HG02884 (cell line): ENCODE results near the gene KCNT1.

Experiments used
- ATAC-seq: cut with Tn5 transposase; IDR thresholded peaks from one replicate; pipeline ENCODE4 v1.9.1; 2021; ENCODE audit warnings: mild to moderate bottlenecking, moderate library complexity; ENCODE audit not compliant: unreplicated experiment

Gene KCNT1

DNA sequence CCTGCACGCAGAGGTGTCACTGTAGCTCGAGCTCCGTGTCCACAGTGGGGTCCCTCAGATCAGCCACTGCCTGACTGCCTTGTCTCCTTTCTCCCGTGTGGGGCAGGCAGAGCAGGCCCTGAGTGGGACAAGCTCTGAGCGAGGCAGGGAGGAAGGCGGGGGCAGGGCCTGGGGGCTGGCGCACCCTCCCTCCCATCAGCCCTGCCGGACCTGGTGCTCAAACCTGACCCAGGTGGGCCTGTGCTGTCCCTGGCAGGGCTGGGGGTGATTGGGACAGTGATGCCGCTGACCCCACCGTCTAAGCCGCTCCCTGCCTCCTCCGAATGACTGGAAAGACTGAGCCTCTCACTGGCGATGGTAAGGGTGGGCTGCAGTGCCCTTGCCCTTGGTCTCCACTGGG lies 60.9 kb downstream of the KCNT1 start:
- no peak for ATAC-seq

DNA sequence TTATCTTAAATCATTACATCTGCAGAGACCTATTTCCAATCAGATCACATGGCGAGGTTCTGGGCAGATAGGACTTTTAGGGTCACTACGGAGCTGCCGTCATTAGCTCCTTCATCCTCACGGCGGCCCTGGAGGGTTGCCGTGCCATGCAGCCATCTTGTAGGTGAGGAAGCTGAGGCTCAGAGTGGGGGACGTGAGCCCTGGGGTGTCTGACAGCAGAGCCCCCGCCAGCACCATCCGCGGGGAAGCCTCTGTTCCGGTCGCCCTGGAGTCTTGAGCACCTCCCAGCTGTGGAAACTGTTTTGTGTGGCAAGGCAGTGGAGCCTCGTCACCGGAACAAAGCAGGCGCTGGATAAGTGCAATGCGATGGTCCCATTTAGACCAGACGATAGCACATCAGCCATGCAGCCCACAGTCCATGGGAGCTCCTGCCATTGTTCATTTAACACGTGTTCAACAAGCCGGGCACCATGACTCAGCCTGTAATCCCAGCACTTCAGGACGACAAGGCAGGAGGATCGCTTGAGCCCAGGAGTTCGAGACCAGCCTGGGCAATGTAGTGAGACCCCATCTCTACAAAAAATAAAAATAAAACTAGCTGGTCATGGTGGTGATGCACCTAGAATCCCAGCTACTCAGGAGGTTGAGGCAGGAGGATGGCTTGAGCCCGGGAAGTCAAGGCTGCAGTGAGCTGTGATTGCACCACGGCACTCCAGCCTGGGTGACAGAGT lies 61.9 kb downstream of the KCNT1 start:
- no peak for ATAC-seq

DNA sequence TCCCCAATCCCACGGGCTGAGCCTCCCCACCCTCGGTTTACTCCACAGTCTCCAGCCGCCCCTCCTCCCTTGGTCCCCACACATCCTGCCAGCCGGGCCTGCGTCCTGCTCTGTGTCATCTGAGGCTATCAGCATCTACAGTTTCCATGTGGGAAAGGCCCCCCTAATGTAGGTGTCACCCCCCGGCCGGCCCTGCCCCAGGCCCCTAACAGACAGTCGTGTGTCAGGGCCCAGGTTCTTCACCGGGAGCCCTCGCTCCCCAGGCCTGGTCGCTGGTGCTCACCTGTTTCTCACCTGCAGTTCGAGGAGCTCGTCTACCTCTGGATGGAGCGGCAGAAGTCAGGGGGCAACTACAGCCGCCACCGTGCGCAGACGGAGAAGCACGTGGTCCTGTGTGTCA lies 62.7 kb downstream of the KCNT1 start:
- no peak for ATAC-seq

DNA sequence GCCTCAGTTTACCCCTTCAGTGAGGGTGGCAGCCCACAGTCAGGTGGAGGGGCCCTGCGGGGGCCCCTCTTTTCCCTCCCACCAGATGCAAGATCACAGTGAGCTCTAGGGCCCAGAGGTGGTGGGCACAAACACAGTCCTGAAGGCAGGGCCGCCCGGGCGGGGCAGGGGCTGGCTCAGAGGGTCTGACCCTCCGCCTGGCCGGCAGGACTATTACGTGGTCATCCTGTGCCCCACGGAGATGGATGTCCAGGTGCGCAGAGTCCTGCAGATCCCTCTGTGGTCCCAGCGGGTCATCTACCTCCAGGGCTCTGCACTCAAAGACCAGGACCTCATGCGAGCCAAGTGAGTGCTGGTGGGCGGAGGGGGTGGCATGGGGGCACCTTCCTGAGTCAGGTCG lies 63.4 kb downstream of the KCNT1 start:
- no peak for ATAC-seq

DNA sequence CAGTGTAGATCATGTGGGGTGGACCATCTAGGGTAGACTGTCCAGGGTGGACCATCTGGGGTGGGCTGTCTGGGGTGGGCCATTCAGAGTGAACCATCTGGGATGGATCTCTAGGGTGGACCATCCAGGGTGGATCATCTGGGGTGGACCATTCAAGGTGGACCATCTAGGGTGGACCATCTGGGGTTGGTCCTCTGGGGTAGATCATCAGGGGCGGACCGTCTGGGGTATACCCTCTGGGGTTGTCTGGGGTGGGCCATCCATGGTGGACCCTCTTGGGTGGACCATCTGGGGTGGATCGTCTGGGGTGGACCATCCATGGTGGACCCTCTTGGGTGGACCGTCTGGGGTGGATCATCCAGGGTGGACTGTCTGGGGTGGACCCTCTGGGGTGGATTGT lies 64.3 kb downstream of the KCNT1 start:
- ATAC-seq, result no peak

DNA sequence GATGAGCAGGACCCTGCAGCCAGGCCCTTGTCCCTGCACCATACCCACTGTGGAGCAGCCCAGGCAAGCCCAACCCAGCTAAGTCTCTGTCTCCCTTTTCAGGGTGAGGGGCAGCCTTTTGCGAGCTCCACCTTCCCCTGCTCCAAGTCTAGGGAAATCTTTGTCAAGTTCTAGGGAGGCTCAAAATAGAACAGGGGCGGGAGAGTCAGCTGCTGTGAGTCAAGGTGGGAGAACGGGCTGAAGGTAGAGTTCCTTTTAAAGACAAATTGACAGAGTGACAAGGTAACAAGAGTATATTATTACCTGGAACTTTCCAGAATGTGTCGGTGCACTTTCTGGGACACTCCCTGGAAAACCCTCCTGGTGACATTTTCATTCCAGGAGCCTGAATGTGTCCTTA lies 64.7 kb downstream of the KCNT1 start:
- no peak for ATAC-seq

DNA sequence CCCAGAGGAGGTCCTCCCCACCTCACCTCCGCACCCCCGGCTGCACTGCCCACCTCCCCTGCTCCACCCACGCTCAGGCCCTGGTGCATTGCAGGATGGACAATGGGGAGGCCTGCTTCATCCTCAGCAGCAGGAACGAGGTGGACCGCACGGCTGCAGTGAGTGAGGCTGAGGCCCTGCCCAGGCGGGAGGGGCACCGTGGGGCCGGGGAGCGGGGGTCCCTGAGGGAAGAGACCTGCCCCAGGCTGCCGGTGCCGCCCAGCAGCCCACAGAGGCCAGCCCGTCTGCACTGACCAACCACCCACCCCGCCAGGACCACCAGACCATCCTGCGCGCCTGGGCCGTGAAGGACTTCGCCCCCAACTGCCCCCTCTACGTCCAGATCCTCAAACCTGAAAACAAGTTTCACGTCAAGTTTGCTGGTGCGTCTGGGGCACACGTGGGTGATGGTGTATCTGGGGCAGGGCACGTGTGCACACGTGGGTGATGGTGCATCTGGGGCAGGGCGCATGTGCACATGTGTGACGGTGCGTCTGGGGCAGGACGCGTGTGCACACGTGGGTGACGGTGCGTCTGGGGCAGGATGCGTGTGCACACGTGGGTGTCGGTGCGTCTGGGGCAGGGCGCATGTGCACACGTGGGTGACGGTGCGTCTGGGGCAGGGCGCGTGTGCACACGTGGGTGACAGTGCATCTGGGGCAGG lies 66.7 kb downstream of the KCNT1 start:
- ATAC-seq, result no peak

DNA sequence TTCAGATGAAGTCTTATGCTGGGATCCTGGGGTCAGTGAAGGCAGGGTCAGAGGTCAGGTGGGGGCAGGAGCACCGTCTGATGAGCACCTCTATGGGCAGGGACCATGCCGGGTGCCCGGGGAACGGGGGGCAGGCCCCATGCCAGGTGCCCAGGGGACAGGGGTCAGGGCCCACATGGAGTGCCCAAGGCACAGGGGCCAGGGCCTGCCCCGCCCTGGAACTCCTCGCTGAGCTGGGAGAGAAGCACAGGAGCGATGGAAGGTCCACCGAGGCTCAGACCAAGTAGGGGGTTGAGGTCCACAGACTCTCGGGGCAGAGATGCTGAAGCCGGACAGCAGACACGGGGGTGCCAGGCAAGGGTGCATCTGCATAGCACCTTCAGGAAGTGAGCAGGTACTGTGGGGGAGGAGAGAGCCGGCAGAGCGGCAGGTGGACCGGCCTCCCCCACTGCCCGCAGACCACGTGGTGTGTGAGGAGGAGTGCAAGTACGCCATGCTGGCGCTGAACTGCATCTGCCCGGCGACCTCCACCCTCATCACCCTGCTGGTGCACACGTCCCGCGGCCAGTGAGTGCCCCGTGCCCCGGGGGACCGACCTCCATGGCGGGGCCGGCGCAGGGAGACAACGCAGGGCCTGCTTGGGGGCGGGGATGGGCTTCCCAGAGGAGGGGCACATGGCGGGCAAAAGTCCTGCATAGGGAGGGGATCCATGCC lies 67.7 kb downstream of the KCNT1 start:
- ATAC-seq, result no peak

DNA sequence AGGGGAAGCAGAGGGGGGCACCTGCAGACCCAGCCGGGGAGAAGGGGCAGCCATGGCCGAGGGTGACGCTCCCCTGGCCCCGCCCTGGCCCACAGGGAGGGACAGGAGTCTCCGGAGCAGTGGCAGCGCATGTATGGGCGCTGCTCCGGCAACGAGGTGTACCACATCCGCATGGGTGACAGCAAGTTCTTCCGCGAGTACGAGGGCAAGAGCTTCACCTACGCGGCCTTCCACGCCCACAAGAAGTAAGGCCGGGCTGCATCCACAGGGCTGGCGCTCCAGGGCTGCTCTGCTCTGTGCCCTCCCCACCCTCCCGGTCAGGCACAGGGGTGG lies 68.2 kb downstream of the KCNT1 start:
- ATAC-seq, result no peak

DNA sequence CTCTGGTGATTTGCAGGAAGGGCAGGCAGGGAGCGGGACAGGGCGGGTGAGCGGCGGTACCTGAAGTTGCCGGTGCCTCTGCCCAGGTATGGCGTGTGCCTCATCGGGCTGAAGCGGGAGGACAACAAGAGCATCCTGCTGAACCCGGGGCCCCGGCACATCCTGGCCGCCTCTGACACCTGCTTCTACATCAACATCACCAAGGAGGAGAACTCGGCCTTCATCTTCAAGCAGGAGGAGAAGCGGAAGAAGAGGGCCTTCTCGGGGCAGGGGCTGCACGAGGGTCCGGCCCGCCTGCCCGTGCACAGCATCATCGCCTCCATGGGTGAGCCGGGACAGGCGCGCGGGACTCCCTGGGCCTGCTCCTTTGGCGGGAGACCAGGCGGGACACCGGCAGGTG lies 68.8 kb downstream of the KCNT1 start:
- no peak for ATAC-seq

DNA sequence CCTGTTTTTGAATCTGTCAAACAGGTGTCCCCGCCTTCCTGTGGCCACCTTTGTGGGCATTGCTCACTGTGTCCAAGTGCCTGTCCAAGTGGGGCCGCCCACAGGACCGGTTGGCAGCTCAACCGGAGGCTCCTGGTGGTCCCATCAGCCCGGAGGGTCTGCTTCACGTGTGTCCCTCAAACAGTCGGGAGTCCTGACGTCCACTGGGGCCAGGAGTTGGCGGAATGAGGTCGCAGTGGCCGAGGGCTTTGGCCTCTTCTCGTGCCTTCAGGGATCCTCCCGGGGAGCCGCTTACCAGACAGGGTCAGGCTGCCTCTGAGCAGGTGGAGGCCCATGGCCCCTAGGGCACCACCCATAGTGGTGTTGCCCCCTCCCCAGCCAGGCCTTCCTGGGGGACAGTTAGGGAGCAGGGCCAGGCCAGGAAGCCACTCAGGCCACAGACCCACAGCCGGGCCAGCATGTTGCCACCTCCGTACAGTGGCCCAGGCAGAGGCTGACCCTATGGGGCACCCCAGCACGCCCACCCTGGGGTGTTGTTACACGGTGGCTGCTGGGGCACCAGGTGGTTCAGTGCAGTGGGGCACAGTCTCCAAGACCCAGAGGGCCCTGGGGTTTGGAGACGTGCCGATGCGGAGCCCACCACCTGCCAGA lies 69.5 kb downstream of the KCNT1 start:
- ATAC-seq, result no peak

DNA sequence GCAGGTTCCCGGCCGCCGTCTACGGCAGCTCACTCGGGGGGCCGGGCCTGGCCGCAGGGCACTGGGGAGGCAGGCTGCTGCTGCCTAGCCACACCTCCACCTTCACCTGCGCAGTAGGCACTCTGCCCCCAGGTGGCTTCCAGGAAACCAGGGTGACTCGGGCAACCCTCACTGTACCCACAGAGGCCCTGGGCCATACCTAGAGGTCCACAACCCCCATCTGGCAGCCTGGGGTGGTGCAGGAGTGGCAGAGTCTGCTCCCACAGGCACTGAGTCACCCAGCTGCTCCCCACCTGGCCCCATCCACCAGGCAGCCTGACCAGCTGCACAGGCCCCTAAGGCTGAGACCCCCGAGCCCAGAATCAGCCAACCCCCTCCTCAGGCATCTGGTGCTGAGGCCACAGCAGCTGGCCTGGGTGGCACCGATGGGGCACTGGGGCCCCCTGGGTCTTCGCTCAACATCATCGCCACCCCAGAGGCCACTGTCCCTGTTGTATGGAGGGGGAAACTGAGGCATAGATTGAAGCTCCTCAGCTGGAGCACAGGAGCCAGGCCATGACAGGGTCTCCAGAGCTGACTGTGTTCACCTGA lies 70.2 kb downstream of the KCNT1 start:
- no peak for ATAC-seq

DNA sequence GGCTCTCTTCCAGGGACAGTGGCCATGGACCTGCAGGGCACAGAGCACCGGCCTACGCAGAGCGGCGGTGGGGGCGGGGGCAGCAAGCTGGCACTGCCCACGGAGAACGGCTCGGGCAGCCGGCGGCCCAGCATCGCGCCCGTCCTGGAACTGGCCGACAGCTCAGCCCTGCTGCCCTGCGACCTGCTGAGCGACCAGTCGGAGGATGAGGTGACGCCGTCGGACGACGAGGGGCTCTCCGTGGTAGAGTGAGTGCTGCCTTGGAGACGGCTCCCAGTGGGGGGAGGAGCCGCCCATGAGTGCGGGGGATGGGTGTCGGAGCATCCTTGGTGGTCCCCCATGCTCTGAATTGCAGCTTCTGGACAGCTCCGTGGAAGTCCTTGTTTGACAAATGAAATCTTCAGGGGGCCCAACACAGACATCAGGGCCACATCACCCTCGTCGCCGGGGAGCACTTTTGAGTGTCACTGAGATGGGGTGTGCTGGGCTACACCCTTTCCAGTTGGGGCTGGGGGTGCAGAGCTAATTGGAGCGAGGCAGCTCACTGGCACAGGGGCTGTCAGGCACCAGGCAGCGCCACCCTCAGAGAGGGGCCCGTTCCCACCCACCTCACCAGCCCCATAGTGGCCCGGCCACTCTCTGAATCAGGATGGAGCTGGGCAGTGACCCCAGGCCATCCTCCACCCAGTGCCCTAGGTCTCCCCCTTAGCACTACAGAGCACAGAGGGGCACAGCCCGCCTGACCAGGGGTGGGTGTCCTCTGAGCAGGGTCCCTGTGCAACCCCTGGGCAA lies 70.9 kb downstream of the KCNT1 start:
- no peak for ATAC-seq

DNA sequence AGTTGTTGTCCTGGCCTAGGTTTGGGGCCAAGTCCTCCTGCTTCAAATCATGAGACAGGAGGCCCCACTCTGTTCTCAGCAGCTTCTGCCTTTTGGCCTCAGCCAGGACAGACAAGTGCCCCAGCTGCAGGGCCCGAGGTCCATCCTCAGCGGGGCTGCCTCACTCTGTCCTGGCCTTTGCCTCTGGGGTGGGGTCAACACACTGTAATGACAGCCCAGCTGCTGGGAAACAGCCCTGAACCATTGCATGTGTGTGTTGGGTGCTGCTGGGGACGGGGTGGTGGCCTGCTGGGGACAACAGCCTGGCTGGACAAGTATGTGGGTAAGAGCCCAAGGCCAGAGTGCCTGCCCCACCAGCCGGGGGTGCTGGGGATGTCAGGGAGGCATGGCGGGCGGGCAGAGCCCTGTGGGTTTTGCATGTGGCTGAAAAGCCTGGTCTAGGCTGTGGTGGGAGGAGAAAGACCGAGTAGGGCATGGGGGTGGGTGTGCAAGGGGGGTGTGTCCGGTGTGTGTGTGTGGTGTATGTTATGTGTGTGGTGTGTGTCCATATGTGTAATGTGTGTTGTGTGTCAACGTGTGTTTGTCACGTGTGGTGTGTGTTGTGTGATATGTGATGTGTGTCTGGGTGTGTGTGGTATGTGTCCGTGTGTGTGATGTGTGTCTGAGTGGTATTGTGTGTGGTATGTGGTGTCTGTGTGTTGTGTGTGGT lies 71.7 kb downstream of the KCNT1 start:
- no peak for ATAC-seq

DNA sequence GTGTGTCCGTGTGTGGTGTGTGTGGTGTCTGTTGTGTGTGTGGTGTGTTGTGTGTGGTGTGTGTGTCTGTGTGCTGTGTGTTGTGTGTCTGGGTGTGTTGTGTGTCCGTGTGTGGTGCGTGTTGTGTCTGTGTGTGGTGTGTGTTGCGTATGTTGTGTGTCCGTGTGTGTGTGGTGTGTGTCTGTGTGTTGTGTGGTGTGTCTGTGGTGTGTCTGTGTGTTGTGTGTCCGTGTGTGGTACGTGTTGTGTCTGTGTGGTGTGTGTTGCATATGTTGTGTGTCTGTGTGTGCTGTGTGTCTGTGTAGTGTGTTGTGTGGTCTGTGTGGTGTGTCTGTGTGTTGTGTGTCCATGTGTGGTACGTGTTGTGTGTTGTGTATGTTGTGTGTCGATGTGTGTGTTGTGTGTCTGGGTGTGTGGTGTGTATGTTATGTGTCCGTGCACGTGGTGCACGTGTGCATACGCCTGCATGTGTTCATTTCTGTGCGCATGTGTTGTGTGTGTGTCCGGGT lies 72.3 kb downstream of the KCNT1 start:
- no peak for ATAC-seq

DNA sequence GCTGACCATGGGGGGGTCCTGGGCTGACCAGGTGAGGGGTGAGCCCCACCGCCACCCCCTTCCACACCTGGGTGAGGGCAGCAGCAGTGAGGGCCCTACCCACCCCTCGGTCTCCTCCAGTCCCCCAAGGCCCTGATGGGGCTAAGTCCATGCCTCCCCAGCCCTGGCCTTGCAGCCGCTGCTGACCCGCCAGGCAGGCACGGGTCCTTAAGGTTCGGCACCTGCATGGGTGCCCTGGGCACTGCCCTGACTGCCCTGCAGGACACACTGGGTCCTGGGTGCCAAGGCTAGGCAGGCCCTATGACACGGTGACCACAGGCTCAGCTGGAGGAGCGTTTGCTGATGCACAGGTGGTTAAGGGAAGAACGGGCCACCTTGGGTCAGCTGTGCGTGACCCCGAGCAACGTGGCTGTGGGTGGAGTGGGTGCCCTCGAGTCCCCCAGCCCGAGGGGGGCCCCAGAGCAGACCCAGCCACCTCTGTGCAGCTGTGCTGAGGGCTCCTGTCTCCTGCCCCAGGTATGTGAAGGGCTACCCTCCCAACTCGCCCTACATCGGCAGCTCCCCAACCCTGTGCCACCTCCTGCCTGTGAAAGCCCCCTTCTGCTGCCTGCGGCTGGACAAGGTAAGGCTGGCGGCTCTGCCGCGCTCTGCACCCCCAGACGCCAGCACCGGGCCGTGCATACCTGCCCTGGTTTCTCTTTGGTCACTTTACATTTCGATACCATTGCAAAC lies 73.0 kb downstream of the KCNT1 start:
- no peak for ATAC-seq

DNA sequence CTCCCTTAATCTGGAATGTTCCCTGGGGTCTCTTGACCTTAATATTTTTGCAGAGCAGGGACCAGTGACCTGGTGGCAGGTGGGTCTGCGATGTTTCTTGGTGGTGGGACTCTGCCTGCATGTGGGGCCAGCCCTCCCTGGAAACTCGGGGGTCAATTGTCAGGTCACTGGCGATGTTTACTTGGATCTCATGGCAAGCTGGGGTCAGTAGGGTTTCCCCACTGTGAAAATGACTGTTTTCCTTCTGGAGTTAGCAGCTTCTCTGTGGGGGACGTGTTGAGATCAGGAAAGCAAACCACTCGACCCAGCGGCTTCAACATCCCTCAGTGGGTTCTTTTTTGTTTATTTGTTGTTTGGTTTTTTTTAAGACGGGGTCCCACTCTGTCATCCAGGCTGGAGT lies 73.9 kb downstream of the KCNT1 start:
- no peak for ATAC-seq

DNA sequence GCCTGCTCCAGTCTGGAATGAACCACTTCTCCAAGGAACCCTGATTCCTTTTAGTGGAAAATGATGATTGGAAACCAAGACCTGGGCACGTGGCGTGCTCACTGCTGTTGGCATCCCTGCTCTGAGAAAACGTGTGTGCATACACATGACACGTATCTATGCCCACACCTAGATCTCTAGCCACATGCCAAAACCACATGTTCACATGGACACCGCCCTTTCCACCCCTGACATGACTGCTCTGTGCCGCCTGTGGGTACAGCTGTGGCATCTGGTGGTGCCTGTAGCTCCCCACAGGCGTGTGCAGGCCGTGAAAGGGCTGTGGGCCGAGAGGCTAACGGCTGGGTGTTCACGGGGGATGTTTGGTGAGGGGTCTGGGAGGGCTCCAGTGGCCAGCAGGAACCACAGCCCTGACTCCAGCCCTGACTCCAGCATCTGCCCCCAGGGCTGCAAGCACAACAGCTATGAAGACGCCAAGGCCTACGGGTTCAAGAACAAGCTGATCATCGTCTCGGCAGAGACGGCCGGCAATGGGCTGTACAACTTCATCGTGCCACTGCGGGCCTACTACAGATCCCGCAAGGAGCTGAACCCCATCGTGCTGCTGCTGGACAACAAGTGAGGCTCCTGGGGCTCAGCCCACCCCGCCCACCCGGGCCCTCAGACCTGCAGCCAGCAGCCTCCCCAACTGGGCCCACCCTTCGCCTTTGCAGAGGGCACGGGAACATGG lies 75.1 kb downstream of the KCNT1 start:
- no peak for ATAC-seq
